Liver (tissue), 9 donors: ENCODE results near the gene KLHL34. TPM values are rescaled to one million over a fixed set of nuclear protein-coding genes. Genes with fewer than 3 reads are reported as not detected.

ENCODE experiments used
- DNase-seq: peaks from one replicate; pipeline ENCODE4 v3.0.0-alpha.2; 2017; ENCODE audit warnings: low spot score
- H3K27ac ChIP-seq, 2 donors: one replicate each; pipeline ENCODE4 v1.7.0; 2013; ENCODE audit warnings: inconsistent platforms in 2 of 2, low read length in 2 of 2, control low read depth in 1 of 2, low read depth in 1 of 2, mild to moderate bottlenecking in 1 of 2
- H3K27me3 ChIP-seq, 4 donors: one replicate each; pipeline versions ENCODE4 v1.6.1 to v1.7.0; 2013; ENCODE audit warnings: low read length in 3 of 4, inconsistent platforms in 1 of 4, mild to moderate bottlenecking in 1 of 4, moderate library complexity in 1 of 4; ENCODE audit not compliant: control insufficient read depth in 4 of 4, insufficient read depth in 4 of 4
- H3K36me3 ChIP-seq, 4 donors: one replicate each; pipeline versions ENCODE4 v1.6.1 to v1.7.0; 2013; ENCODE audit warnings: low read length in 3 of 4, mild to moderate bottlenecking in 3 of 4, low read depth in 1 of 4, moderate library complexity in 1 of 4; ENCODE audit not compliant: control insufficient read depth in 4 of 4, insufficient read depth in 3 of 4
- H3K4me1 ChIP-seq, 4 donors: one replicate each; pipeline versions ENCODE4 v1.6.1 to v1.7.0; 2013; ENCODE audit warnings: low read length in 3 of 4, mild to moderate bottlenecking in 3 of 4, moderate library complexity in 1 of 4; ENCODE audit not compliant: control insufficient read depth in 4 of 4, insufficient read depth in 4 of 4
- H3K4me3 ChIP-seq, 3 donors: one replicate each; pipeline versions ENCODE4 v1.6.1 to v1.7.0; 2013; ENCODE audit warnings: low read length in 3 of 3, control low read depth in 1 of 3, low read depth in 1 of 3, mild to moderate bottlenecking in 1 of 3
- H3K9ac ChIP-seq, 2 donors: one replicate each; pipeline ENCODE4 v1.7.0; 2013; ENCODE audit warnings: low read length in 2 of 2, mild to moderate bottlenecking in 2 of 2, moderate library complexity in 2 of 2, control low read depth in 1 of 2, low read depth in 1 of 2
- H3K9me3 ChIP-seq, 4 donors: one replicate each; pipeline versions ENCODE4 v1.6.1 to v1.7.0; 2013; ENCODE audit warnings: low read length in 3 of 4; ENCODE audit not compliant: control insufficient read depth in 4 of 4
- ATF3 ChIP-seq: IDR thresholded peaks from 2 replicates; pipeline ENCODE4 v1.6.1; 2016; ENCODE audit warnings: antibody characterized with exemption
- EGR1 ChIP-seq, 2 donors: IDR thresholded peaks; 2 replicates each; pipeline ENCODE4 v1.6.1; 2016 to 2018; ENCODE audit warnings: antibody characterized with exemption in 2 of 2, low read depth in 2 of 2
- FOXA1 ChIP-seq: IDR thresholded peaks from 2 replicates; pipeline ENCODE4 v1.6.1; 2016; ENCODE audit warnings: antibody characterized with exemption
- FOXA2 ChIP-seq: IDR thresholded peaks from 2 replicates; pipeline ENCODE4 v1.6.1; 2016; ENCODE audit warnings: antibody characterized with exemption
- GABPA ChIP-seq, 2 donors: IDR thresholded peaks in 1 of 2; conservative IDR thresholded peaks in 1 of 2; 2 replicates each; pipeline ENCODE4 v1.6.1; 2016; ENCODE audit warnings: antibody characterized with exemption in 2 of 2, mild to moderate bottlenecking in 1 of 2, moderate library complexity in 1 of 2
- HNF4A ChIP-seq, 2 donors: conservative IDR thresholded peaks; 2 replicates each; pipeline ENCODE4 v1.6.1; 2016; ENCODE audit warnings: antibody characterized with exemption in 2 of 2, mild to moderate bottlenecking in 2 of 2
- HNF4G ChIP-seq: IDR thresholded peaks from 2 replicates; pipeline ENCODE4 v1.6.1; 2016; ENCODE audit warnings: antibody characterized with exemption
- JUND ChIP-seq, 2 donors: IDR thresholded peaks; 2 replicates each; pipeline ENCODE4 v1.6.1; 2016; ENCODE audit warnings: antibody characterized with exemption in 2 of 2
- NR2F2 ChIP-seq: IDR thresholded peaks from 2 replicates; pipeline ENCODE4 v1.6.1; 2016; ENCODE audit warnings: antibody characterized with exemption
- RXRA ChIP-seq, 2 donors: IDR thresholded peaks; 2 replicates each; pipeline ENCODE4 v1.6.1; 2017 to 2018; ENCODE audit warnings: antibody characterized with exemption in 2 of 2, mild to moderate bottlenecking in 1 of 2
- SP1 ChIP-seq: IDR thresholded peaks from 2 replicates; pipeline ENCODE4 v1.6.1; 2018; ENCODE audit warnings: antibody characterized with exemption, mild to moderate bottlenecking
- TAF1 ChIP-seq: conservative IDR thresholded peaks from 2 replicates; pipeline ENCODE4 v1.6.1; 2016; ENCODE audit warnings: antibody characterized with exemption, mild to moderate bottlenecking
- YY1 ChIP-seq: IDR thresholded peaks from 2 replicates; pipeline ENCODE4 v1.6.1; 2016; ENCODE audit warnings: antibody characterized with exemption, mild to moderate bottlenecking
- WGBS: extraction: QIAGEN DNeasy Blood & Tissue Kit; methylation state at CpG from one replicate; pipeline ENCODE4 v1.1.7; 2013; 5-methylcytosine and 5-hydroxymethylcytosine counted together
- polyA plus RNA-seq, 2 donors: library from polyadenylated mRNA; stranded (reverse) in 1 of 2; unstranded in 1 of 2; fragments of 200-250 nt in 1 of 2; fragments of >200 nt in 1 of 2; fragmentation: Nextera tagmentation in 1 of 2; extraction: Ambion mirVana in 1 of 2; gene quantifications; one replicate each; pipeline versions ENCODE4 v1.2.1 to v1.2.3, GENCODE V29; 2013 to 2015
- total RNA-seq, 2 donors: library from RNA; depleted of rRNA; stranded (reverse); fragments of >200 nt; gene quantifications; one replicate each; pipeline ENCODE4 v1.2.3, GENCODE V29; 2014
- TF ChIP-seq, protein P1 (sequence below): IDR thresholded peaks from 2 replicates; pipeline ENCODE4 v1.6.1; 2016; ENCODE audit warnings: antibody characterized with exemption
- TF ChIP-seq, protein P2 (sequence below): IDR thresholded peaks from 2 replicates; pipeline ENCODE4 v1.6.1; 2016; ENCODE audit warnings: antibody characterized with exemption, mild to moderate bottlenecking
- TF ChIP-seq, protein P3 (sequence below): IDR thresholded peaks from 2 replicates; pipeline ENCODE4 v1.6.1; 2016; ENCODE audit warnings: antibody characterized with exemption
- donor health status: healthy.
- donor health status: healthy.
- donor health status: healthy.
- donor health status: healthy.
- donor health status: healthy.

KLHL34 gene
- total and polyA plus RNA-seq, 4 donors = 0.02 to 0.14 (median 0.04) TPM; not detected in 1

DNA sequence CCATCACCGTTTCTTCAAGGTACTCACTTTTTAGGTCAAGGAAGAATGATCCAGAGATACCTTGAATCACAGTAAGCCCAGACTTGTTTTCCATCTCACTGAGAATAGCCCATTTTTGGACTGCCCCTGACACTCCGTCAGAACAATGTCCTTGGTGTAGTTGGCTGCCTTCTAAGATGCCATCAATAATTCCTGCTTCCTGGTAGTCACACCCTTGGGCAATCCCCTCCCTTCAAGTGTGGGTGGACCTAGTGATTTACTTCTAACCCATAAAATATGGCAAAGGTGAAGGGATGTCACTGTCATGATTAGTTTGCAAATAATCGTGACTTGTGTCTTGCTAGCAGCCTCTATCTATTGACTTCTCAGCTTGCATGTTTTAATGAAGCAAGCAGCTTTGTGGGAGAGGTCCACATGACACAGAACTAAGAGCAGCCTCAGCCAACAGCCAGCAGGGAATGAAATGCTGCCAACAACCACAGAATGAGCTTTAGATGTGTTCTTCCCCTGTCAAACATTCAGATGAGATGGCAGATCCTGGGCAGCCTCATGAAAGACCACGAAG is 20.0 kb upstream of the KLHL34 start:
- no peak for DNase-seq
- H3K36me3 ChIP-seq = no peaks in the 10 kb centered on the region
- H3K4me3 ChIP-seq = no peak overlapping the region
- H3K27me3 ChIP-seq = no peaks in the 10 kb centered on the region
- no peak overlapping the region for H3K9ac ChIP-seq
- no peak overlapping the region for H3K27ac ChIP-seq
- WGBS = 71% methylated on average over 4 of the region's 4 CpGs
- no peaks in the 10 kb centered on the region for H3K4me1 ChIP-seq
- TF ChIP-seq NR2F2 = no peak
- TF ChIP-seq FOXA1 = no peak
- TF ChIP-seq JUND (IDR thresholded peaks at IDR 0.05) = no peak
- TF ChIP-seq, protein P1, sequence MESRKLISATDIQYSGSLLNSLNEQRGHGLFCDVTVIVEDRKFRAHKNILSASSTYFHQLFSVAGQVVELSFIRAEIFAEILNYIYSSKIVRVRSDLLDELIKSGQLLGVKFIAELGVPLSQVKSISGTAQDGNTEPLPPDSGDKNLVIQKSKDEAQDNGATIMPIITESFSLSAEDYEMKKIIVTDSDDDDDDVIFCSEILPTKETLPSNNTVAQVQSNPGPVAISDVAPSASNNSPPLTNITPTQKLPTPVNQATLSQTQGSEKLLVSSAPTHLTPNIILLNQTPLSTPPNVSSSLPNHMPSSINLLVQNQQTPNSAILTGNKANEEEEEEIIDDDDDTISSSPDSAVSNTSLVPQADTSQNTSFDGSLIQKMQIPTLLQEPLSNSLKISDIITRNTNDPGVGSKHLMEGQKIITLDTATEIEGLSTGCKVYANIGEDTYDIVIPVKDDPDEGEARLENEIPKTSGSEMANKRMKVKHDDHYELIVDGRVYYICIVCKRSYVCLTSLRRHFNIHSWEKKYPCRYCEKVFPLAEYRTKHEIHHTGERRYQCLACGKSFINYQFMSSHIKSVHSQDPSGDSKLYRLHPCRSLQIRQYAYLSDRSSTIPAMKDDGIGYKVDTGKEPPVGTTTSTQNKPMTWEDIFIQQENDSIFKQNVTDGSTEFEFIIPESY = no peak
- TF ChIP-seq SP1 = no peak
- H3K9me3 ChIP-seq = peaks cover 0 to 2% (median 0%) of the 10 kb centered on the region in 4 donors

DNA sequence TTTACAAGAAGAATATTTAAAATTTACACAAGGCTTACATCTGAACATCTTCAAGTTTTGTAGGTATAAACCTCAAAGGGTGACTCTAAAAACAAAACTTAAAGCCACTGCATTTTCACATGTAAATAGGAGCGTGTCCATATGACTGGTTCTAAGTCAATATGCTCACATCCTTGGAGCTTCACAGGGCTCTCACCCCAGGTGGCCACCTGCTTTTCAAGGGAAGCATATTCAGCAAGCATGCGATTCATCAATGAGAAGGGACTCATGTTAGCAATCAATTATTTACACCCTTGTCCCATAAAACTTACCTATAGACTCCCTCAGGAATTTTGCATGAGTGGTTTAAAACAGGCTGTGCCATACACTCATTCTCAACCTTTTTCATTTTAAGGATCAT is 17.8 kb upstream of the KLHL34 start:
- WGBS = 76% methylated on average over 2 of the region's 2 CpGs
- TF ChIP-seq, protein P2, sequence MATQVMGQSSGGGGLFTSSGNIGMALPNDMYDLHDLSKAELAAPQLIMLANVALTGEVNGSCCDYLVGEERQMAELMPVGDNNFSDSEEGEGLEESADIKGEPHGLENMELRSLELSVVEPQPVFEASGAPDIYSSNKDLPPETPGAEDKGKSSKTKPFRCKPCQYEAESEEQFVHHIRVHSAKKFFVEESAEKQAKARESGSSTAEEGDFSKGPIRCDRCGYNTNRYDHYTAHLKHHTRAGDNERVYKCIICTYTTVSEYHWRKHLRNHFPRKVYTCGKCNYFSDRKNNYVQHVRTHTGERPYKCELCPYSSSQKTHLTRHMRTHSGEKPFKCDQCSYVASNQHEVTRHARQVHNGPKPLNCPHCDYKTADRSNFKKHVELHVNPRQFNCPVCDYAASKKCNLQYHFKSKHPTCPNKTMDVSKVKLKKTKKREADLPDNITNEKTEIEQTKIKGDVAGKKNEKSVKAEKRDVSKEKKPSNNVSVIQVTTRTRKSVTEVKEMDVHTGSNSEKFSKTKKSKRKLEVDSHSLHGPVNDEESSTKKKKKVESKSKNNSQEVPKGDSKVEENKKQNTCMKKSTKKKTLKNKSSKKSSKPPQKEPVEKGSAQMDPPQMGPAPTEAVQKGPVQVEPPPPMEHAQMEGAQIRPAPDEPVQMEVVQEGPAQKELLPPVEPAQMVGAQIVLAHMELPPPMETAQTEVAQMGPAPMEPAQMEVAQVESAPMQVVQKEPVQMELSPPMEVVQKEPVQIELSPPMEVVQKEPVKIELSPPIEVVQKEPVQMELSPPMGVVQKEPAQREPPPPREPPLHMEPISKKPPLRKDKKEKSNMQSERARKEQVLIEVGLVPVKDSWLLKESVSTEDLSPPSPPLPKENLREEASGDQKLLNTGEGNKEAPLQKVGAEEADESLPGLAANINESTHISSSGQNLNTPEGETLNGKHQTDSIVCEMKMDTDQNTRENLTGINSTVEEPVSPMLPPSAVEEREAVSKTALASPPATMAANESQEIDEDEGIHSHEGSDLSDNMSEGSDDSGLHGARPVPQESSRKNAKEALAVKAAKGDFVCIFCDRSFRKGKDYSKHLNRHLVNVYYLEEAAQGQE = no peak
- Histone ChIP-seq H3K9me3 (peaks cover 0 to 2% (median 0%) of the 10 kb centered on the region in 4 donors), H3K27ac (no peak overlapping the region), H3K27me3 (no peaks in the 10 kb centered on the region), H3K9ac (no peak overlapping the region), H3K36me3 (no peaks in the 10 kb centered on the region), H3K4me3 (no peak overlapping the region), H3K4me1 (no peaks in the 10 kb centered on the region)
- no peak for DNase-seq

- no peaks in the 10 kb centered on the region for H3K36me3 ChIP-seq
- no peak overlapping the region for H3K27ac ChIP-seq
- DNase-seq = no peak
- H3K4me3 ChIP-seq = no peak overlapping the region
- H3K9ac ChIP-seq = no peak overlapping the region
- 57% methylated on average over 4 of the region's 4 CpGs for WGBS
- no peaks in the 10 kb centered on the region for H3K4me1 ChIP-seq
- no peaks in the 10 kb centered on the region for H3K27me3 ChIP-seq
- H3K9me3 ChIP-seq = peaks cover 0 to 2% (median 0%) of the 10 kb centered on the region in 4 donors
- TF ChIP-seq, protein P2 = no peak
- no peak for TF ChIP-seq RXRA (IDR thresholded peaks at IDR 0.05)
- no peak for TF ChIP-seq HNF4G
- TF ChIP-seq EGR1 (IDR thresholded peaks at IDR 0.05; ENCODE audit: low read depth in 2 of 2) = no peak
- TF ChIP-seq, protein P3, sequence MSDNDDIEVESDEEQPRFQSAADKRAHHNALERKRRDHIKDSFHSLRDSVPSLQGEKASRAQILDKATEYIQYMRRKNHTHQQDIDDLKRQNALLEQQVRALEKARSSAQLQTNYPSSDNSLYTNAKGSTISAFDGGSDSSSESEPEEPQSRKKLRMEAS = no peak
- no peak for TF ChIP-seq ATF3
- no peak for TF ChIP-seq FOXA2
- no peak for TF ChIP-seq TAF1
- TF ChIP-seq YY1 = no peak
- no peak for TF ChIP-seq SP1
- TF ChIP-seq FOXA1 = no peak
- TF ChIP-seq GABPA (IDR thresholded peaks at IDR 0.05 in 1 of 2, conservative IDR thresholded peaks at IDR 0.05 in 1 of 2) = no peak
- no peak for TF ChIP-seq NR2F2
- no peak for TF ChIP-seq HNF4A (conservative IDR thresholded peaks at IDR 0.05)
Observed at GRCh38 chrX:21674430-21675186, 16.5 kb upstream of the KLHL34 start.
